Measurements from ENCODE around the gene ZEB2.

ZEB2 gene

DNA sequence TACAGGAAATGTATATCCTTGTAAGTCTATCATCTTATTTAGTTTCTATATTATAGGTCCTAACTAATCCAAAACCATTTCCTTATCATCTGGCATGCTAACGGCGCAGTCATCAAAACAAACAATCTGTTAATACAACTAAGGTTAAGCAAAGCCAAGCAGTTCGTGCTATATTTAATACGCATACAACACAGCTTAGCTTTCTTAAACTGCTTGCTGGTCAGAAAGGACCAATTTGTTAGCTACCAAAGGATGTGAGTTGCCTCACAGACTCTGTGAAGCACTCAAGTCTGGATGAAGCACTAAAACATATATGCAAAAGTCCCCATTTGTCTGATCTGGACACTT is 67.0 kb downstream of the ZEB2 start:
- peak overlapping the region in 1 of 2 donors; percentile 28 for H3K4me3 ChIP-seq (replicated peaks in 1 of 2; ENCODE audit: low read depth in 2 of 2, low read length in 2 of 2)
- DNase-seq (ENCODE audit: low read depth in 2 of 2), result peak; percentile 47 to 64
- TF ChIP-seq, protein P1, sequence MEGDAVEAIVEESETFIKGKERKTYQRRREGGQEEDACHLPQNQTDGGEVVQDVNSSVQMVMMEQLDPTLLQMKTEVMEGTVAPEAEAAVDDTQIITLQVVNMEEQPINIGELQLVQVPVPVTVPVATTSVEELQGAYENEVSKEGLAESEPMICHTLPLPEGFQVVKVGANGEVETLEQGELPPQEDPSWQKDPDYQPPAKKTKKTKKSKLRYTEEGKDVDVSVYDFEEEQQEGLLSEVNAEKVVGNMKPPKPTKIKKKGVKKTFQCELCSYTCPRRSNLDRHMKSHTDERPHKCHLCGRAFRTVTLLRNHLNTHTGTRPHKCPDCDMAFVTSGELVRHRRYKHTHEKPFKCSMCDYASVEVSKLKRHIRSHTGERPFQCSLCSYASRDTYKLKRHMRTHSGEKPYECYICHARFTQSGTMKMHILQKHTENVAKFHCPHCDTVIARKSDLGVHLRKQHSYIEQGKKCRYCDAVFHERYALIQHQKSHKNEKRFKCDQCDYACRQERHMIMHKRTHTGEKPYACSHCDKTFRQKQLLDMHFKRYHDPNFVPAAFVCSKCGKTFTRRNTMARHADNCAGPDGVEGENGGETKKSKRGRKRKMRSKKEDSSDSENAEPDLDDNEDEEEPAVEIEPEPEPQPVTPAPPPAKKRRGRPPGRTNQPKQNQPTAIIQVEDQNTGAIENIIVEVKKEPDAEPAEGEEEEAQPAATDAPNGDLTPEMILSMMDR (IDR thresholded peaks at IDR 0.05; ENCODE audit: low read depth, low read length), result no peak

DNA sequence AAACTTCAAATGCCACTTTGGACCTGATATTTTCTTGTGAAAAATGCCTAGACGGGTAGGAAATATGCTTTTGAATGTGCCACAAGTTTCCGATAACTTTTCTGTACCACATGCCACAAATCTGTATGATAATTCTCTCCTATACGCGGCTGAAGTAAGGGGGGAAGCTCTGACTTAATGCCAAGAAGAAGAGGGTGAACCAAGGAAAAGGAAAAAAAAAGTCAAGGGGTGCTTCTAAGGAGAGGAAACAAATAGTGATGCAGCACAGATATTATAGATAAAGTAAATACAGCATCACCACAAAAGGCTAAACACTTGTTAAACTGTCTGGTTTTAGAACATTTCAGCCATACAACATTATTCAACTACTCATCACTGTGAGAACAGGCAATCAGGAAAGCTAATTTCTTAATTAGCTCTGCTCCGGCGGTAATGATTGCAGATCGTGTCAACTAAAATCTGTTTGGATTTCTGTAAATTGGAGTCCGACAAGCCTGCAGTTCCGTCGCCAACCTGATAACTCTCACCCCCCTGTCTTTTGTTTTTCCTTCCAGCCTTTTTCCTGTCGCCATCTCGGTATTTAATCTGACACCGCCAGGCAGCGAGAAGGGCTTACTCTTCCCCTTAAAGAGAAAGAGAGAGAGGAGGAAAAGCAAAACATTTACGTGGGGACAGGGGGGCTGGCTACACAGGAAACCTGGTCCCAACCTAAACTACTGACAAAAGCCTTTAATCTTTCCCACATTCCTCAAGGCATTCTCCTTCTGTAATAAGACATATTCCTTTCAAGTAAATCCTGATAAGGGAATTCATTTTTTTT is 67.5 kb downstream of the ZEB2 start:
- TF ChIP-seq, protein P1 (IDR thresholded peaks at IDR 0.05; ENCODE audit: low read depth, low read length), result peak; percentile 43
- peak; percentile 59 to 69 for DNase-seq (ENCODE audit: low read depth in 2 of 2)
- peak overlapping the region in 1 of 2 donors; percentile 28 for H3K4me3 ChIP-seq (replicated peaks in 1 of 2; ENCODE audit: low read depth in 2 of 2, low read length in 2 of 2)

DNA sequence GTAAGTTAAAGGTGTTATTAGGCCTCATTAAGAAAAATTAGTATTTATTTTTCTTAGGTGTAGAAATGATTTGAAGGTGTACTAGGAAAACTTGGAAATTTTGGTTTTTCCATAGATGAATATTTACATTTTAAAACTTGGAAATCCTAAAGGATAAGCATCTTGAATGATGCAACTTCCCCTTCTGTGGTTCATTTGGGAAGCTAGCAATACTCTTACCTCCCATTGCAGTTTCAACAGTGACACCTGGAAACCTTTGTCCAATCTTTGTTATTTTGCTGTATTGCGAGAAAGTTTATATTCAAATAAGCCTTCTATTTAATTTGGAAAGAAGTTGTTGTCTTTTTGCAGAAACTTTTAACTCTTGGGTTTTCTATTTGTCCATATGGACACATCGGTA is 68.5 kb downstream of the ZEB2 start:
- H3K4me3 ChIP-seq (replicated peaks in 1 of 2; ENCODE audit: low read depth in 2 of 2, low read length in 2 of 2), result no peak overlapping the region
- TF ChIP-seq, protein P1 (IDR thresholded peaks at IDR 0.05; ENCODE audit: low read depth, low read length), result no peak

DNA sequence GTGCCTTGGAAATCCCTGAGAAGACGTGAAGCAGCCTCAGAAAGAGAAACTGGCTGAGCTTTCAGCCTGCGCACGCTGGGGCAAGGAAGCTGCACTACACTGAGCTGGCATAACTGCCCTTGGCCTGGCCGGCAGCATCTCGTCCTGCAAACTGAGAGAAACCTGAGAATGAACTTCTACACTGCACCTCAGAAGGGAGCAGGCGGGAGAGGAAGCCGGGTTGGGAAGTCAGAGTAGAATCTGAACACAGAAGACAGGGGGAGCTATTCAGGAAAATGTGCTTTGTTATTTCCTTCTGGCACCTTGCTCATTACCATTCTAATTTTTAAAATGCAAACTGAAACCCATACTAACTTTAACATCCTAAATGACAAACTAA is 70.9 kb downstream of the ZEB2 start:
- no peak overlapping the region for H3K4me3 ChIP-seq (replicated peaks in 1 of 2; ENCODE audit: low read depth in 2 of 2, low read length in 2 of 2)
- TF ChIP-seq, protein P1 (IDR thresholded peaks at IDR 0.05; ENCODE audit: low read depth, low read length), result peak; percentile 35

More for the DNA sequence above, 68.5 kb downstream of the ZEB2 start:
- no peak for DNase-seq (ENCODE audit: low read depth in 2 of 2)

DNA sequence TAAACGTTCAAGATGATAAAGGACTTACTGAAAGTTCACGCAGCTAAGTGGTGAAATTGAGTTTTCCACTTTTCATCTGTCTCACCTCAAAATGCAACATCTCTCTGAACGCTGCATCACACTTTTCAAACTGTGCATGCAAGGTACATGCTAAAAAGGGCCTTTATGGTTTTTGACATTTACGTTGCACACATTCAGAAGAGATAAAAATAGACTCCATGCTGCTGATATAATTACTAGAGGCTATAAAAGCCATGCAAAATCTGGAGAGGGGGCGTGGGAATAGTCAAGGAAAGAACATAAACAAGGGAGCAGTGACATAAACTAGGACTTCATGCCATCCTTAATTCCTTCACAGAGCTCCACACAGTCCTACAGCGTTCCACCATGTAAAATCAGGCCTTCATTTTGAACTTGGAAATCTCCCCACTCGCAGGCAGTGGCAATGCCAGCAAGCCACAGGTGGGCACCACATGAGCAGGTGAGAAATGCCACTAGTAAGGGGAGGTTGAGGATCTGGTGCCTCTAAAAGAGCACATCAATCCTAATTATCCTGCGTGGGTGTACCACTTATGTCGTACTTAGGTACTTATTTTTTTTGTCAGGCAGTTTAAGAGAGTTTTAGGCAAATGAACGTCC is 71.4 kb downstream of the ZEB2 start:
- H3K4me3 ChIP-seq (replicated peaks in 1 of 2; ENCODE audit: low read depth in 2 of 2, low read length in 2 of 2), result no peak overlapping the region
- TF ChIP-seq, protein P1 (IDR thresholded peaks at IDR 0.05; ENCODE audit: low read depth, low read length), result no peak
- no peak for DNase-seq (ENCODE audit: low read depth in 2 of 2)

More for the DNA sequence above, 70.9 kb downstream of the ZEB2 start:
- DNase-seq (ENCODE audit: low read depth in 2 of 2), result peak in 1 of 2 donors; percentile 41

DNA sequence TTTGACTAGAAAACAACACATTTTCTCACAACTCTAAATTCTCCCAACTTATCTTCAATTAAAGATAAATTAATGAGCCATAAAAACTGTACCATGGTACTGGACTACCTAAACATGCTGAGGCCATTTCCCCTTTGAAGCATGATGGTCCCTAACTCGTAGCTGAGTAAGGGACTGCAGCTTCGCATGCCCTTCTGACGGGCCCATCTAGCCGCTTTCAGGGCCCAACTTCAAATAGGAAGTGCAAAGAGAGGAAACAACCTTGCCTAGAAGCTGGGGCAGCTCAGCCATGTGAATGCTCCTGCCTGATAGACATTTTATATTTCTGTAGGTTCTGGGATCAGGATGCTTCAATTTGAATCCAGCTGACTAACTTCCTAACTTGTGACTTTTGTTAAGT is 72.4 kb downstream of the ZEB2 start:
- TF ChIP-seq, protein P1 (IDR thresholded peaks at IDR 0.05; ENCODE audit: low read depth, low read length), result no peak
- DNase-seq (ENCODE audit: low read depth in 2 of 2), result no peak
- no peak overlapping the region for H3K4me3 ChIP-seq (replicated peaks in 1 of 2; ENCODE audit: low read depth in 2 of 2, low read length in 2 of 2)
